WTC11 (cell line): ENCODE results near the gene NNT. TPM values are rescaled to one million over a fixed set of nuclear protein-coding genes. Genes with fewer than 3 reads are reported as not detected.
"Not testable (repeated sequence)": the region's sequence is repeated elsewhere in the genome, so short reads cannot be mapped to it uniquely, and the experiment has no call there.

Source experiments
- ATAC-seq: fragments of 200-7000 bp; cut with Tn5 transposase; 2 replicates; pipeline ENCODE4 v1.10.0; 2021; ENCODE audit warnings: mild to moderate bottlenecking, moderate library complexity
- CTCF ChIA-PET: fragments of 300-600 bp; sonication (Branson Sonifier 250); formaldehyde crosslinking; loops from one replicate; lab custom pipeline; 2021; ENCODE audit warnings: antibody characterized with exemption; lab: Charles Lee
- POLR2A ChIA-PET: fragments of 350-600 bp; sonication (Branson Sonifier 250); formaldehyde crosslinking; loops from one replicate; lab custom pipeline; 2021; ENCODE audit warnings: antibody characterized with exemption; lab: Charles Lee
- DNase-seq: peaks from one replicate; pipeline ENCODE4 v3.0.0; 2021; ENCODE audit warnings: low spot score
- H3K27ac Mint-ChIP-seq: 2 replicates; pipeline ENCODE4 v1.8.0; 2021; ENCODE audit warnings: mixed read lengths
- H3K27me3 Mint-ChIP-seq: 2 replicates; pipeline ENCODE4 v1.8.0; 2021; ENCODE audit warnings: low read depth, mild to moderate bottlenecking, moderate library complexity, mixed read lengths
- H3K36me3 Mint-ChIP-seq: 2 replicates; pipeline ENCODE4 v1.8.0; 2021; ENCODE audit warnings: mixed read lengths
- H3K4me1 Mint-ChIP-seq: 2 replicates; pipeline ENCODE4 v1.8.0; 2022; ENCODE audit warnings: mixed read lengths
- H3K4me3 Mint-ChIP-seq: 2 replicates; pipeline ENCODE4 v1.8.0; 2021; ENCODE audit warnings: mild to moderate bottlenecking, moderate library complexity, mixed read lengths
- H3K9me3 Mint-ChIP-seq: 2 replicates; pipeline ENCODE4 v1.8.0; 2021; ENCODE audit warnings: mixed read lengths
- ARID4B ChIP-seq: sonication (generic); formaldehyde crosslinking; IDR thresholded peaks from 2 replicates; pipeline ENCODE4 v1.8.0; 2023; ENCODE audit warnings: missing genetic modification reagents, mild to moderate bottlenecking, borderline replicate concordance
- ATF1 ChIP-seq: sonication (generic); formaldehyde crosslinking; IDR thresholded peaks from 2 replicates; pipeline ENCODE4 v1.8.1; 2023; ENCODE audit warnings: mild to moderate bottlenecking, moderate library complexity, missing genetic modification reagents
- CREB1 ChIP-seq: sonication (generic); formaldehyde crosslinking; IDR thresholded peaks from 2 replicates; pipeline ENCODE4 v1.8.0; 2023; ENCODE audit warnings: mild to moderate bottlenecking, missing genetic modification reagents
- E2F4 ChIP-seq: sonication (generic); formaldehyde crosslinking; IDR thresholded peaks from 2 replicates; pipeline ENCODE4 v1.8.1; 2022; ENCODE audit warnings: low read depth, mild to moderate bottlenecking, moderate library complexity, missing genetic modification reagents, borderline replicate concordance
- E2F5 ChIP-seq: sonication (generic); formaldehyde crosslinking; IDR thresholded peaks from 2 replicates; pipeline ENCODE4 v1.8.1; 2022; ENCODE audit warnings: mild to moderate bottlenecking, moderate library complexity, missing genetic modification reagents
- EMX1 ChIP-seq: fragments of 250-450 bp; sonication (Bioruptor Pico); IDR thresholded peaks from 2 replicates; pipeline ENCODE4 v1.8.0; 2021; ENCODE audit warnings: mild to moderate bottlenecking
- GRHL2 ChIP-seq: fragments of 250-450 bp; sonication (Bioruptor Pico); IDR thresholded peaks from 2 replicates; pipeline ENCODE4 v1.8.0; 2022; ENCODE audit warnings: mild to moderate bottlenecking, moderate library complexity; ENCODE audit not compliant: insufficient replicate concordance, severe bottlenecking
- GTF2I ChIP-seq: fragments of 250-450 bp; sonication (Bioruptor Pico); conservative IDR thresholded peaks from 2 replicates; pipeline ENCODE4 v1.4.0; 2021; ENCODE audit warnings: mild to moderate bottlenecking
- IRF1 ChIP-seq: sonication (generic); formaldehyde crosslinking; IDR thresholded peaks from 2 replicates; pipeline ENCODE4 v1.8.0; 2023; ENCODE audit warnings: missing genetic modification reagents
- NR3C1 ChIP-seq: sonication (generic); formaldehyde crosslinking; conservative IDR thresholded peaks from 2 replicates; pipeline ENCODE4 v1.8.1; 2023; ENCODE audit warnings: low read depth, mild to moderate bottlenecking, missing genetic modification reagents
- PRRX2 ChIP-seq: fragments of 250-450 bp; sonication (Bioruptor Pico); IDR thresholded peaks from 2 replicates; pipeline ENCODE4 v1.8.0; 2021; ENCODE audit warnings: mild to moderate bottlenecking
- TEAD4 ChIP-seq: sonication (generic); formaldehyde crosslinking; IDR thresholded peaks from 2 replicates; pipeline ENCODE4 v1.8.0; 2022; ENCODE audit warnings: mild to moderate bottlenecking, missing genetic modification reagents
- ZNF121 ChIP-seq: sonication (generic); formaldehyde crosslinking; IDR thresholded peaks from 2 replicates; pipeline ENCODE4 v1.8.0; 2023; ENCODE audit warnings: missing genetic modification reagents
- ZNF232 ChIP-seq: sonication (generic); formaldehyde crosslinking; IDR thresholded peaks from 2 replicates; pipeline ENCODE4 v1.8.0; 2022; ENCODE audit warnings: mild to moderate bottlenecking, missing genetic modification reagents
- ZNF281 ChIP-seq: sonication (generic); formaldehyde crosslinking; IDR thresholded peaks from 2 replicates; pipeline ENCODE4 v1.8.0; 2023; ENCODE audit warnings: mild to moderate bottlenecking, missing genetic modification reagents
- ZNF671 ChIP-seq: fragments of 250-450 bp; sonication (Bioruptor Pico); IDR thresholded peaks from 2 replicates; pipeline ENCODE4 v1.8.0; 2021; ENCODE audit warnings: mild to moderate bottlenecking
- total RNA-seq: library from RNA; stranded (reverse); gene quantifications from 3 replicates; pipeline ENCODE4 v1.2.3, GENCODE V29; 2021
- TF ChIP-seq, protein P1 (sequence below): sonication (generic); formaldehyde crosslinking; IDR thresholded peaks from 2 replicates; pipeline ENCODE4 v1.8.1; 2023; ENCODE audit warnings: mild to moderate bottlenecking, missing genetic modification reagents

NNT gene
- total RNA-seq, 1 experiment from 2014 or later = 37.6 TPM

DNA sequence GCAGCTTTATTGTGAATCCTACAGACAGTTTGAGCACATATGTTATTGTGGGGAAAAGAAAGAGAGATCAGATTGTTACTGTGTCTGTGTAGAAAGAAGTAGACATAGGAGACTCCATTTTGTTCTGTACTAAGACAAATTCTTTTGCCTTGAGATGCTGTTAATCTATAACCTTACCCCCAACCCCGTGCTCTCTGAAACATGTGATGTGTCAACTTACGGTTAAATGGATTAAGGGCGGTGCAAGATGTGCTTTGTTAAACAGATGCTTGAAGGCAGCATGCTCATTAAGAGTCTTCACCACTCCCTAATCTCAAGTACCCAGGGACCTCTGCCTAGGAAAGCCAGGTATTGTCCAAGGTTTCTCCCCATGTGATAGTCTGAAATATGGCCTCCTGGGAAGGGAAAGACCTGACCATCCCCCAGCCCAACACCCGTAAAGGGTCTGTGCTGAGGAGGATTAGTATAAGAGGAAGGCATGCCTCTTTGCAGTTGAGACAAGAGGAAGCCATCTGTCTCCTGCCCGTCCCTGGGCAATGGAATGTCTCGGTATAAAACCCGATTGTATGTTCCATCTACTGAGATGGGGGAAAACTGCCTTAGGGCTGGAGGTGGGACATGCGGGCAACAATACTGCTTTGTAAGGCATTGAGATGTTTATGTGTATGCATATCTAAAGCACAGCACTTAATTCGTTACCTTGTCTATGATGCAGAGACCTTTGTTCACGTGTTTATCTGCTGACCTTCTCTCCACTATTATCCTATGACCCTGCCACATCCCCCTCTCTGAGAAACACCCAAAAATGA is 22.4 kb upstream of the NNT start:
- peaks cover 33% of the 10 kb centered on the region for H3K36me3 Mint-ChIP-seq
- POLR2A ChIA-PET = not testable (repeated sequence)

GRCh38 chr5:43581398-43581797 is 21.6 kb upstream of the NNT start:
- no peak for ATAC-seq
- TF ChIP-seq TEAD4 (no peak), IRF1 (CRISPR knock-in tag) (no peak), GRHL2 (CRISPR knock-in tag) (no peak), E2F5 (CRISPR knock-in tag) (no peak), ATF1 (no peak), ZNF121 (no peak), ARID4B (CRISPR knock-in tag) (no peak), ZNF281 (no peak), ZNF232 (CRISPR knock-in tag) (no peak), CREB1 (CRISPR knock-in tag) (no peak), PRRX2 (CRISPR knock-in tag) (no peak), E2F4 (CRISPR knock-in tag) (no peak), NR3C1 (CRISPR knock-in tag) (no peak), EMX1 (CRISPR knock-in tag) (no peak), ZNF671 (CRISPR knock-in tag) (no peak), GTF2I (no peak)
- TF ChIP-seq, protein P1, sequence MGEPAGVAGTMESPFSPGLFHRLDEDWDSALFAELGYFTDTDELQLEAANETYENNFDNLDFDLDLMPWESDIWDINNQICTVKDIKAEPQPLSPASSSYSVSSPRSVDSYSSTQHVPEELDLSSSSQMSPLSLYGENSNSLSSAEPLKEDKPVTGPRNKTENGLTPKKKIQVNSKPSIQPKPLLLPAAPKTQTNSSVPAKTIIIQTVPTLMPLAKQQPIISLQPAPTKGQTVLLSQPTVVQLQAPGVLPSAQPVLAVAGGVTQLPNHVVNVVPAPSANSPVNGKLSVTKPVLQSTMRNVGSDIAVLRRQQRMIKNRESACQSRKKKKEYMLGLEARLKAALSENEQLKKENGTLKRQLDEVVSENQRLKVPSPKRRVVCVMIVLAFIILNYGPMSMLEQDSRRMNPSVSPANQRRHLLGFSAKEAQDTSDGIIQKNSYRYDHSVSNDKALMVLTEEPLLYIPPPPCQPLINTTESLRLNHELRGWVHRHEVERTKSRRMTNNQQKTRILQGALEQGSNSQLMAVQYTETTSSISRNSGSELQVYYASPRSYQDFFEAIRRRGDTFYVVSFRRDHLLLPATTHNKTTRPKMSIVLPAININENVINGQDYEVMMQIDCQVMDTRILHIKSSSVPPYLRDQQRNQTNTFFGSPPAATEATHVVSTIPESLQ (CRISPR knock-in tag) = no peak
- TF ChIP-seq, all 79 proteins: peak for 0
- Mint-ChIP-seq H3K4me3 (no peak overlapping the region), H3K4me1 (peaks cover 14% of the 10 kb centered on the region), H3K36me3 (peaks cover 33% of the 10 kb centered on the region), H3K27me3 (peaks cover 4% of the 10 kb centered on the region; the same call in 1 of the 2 replicates), H3K9me3 (peaks cover 30% of the 10 kb centered on the region), H3K27ac (no peak overlapping the region)
- DNase-seq = no peak
- ChIA-PET CTCF (no interaction called here), POLR2A (no interaction called here)

More for the DNA sequence above, 22.4 kb upstream of the NNT start:
- Mint-ChIP-seq H3K4me1 (peaks cover 14% of the 10 kb centered on the region), H3K9me3 (peaks cover 32% of the 10 kb centered on the region)
- H3K27ac Mint-ChIP-seq, H3K4me3 Mint-ChIP-seq, DNase-seq, H3K27me3 Mint-ChIP-seq, CTCF ChIA-PET, ATAC-seq: not testable (repeated sequence)
